Neural cell (in vitro differentiated cells): Measurements from ENCODE around the gene NOTCH2. TPM values are rescaled to one million over a fixed set of nuclear protein-coding genes. Genes with fewer than 3 reads are reported as not detected.

Experiments used
- H2AFZ ChIP-seq: fragments of 200-600, 300-800 bp; sonication (generic), shearing (Covaris generic); 2 replicates; pipeline ENCODE4 v1.6.0; 2014; ENCODE audit warnings: low read depth, mild to moderate bottlenecking, antibody characterized with exemption, low read length, moderate library complexity
- H3F3A ChIP-seq: fragments of 200-600 bp; shearing (Covaris generic); 2 replicates; pipeline ENCODE4 v1.6.1; 2016; ENCODE audit warnings: mild to moderate bottlenecking, moderate library complexity, mixed read lengths, antibody characterized with exemption, low read length; ENCODE audit not compliant: insufficient read depth, poor library complexity, severe bottlenecking
- H3K27ac ChIP-seq: fragments of 200-600, 300-800 bp; sonication (generic), shearing (Covaris generic); 2 replicates; pipeline ENCODE4 v1.5.1; 2014; ENCODE audit warnings: mild to moderate bottlenecking, low read length, moderate library complexity
- H3K27me3 ChIP-seq: fragments of 300-800, 200-600 bp; sonication (generic), shearing (Covaris generic); 2 replicates; pipeline ENCODE4 v1.6.0; 2014; ENCODE audit warnings: mild to moderate bottlenecking, low read depth, low read length, moderate library complexity; ENCODE audit not compliant: insufficient read depth
- H3K36me3 ChIP-seq: fragments of 300-800, 200-600 bp; sonication (generic), shearing (Covaris generic); 2 replicates; pipeline ENCODE4 v1.5.1; 2014; ENCODE audit warnings: mild to moderate bottlenecking, antibody characterized with exemption, low read length, moderate library complexity; ENCODE audit not compliant: insufficient read depth
- H3K4me2 ChIP-seq: fragments of 300-800, 200-600 bp; sonication (generic), shearing (Covaris generic); 2 replicates; pipeline ENCODE4 v1.6.0; 2014; ENCODE audit warnings: mild to moderate bottlenecking, low read length
- H3K4me3 ChIP-seq: fragments of 300-800, 200-600 bp; sonication (generic), shearing (Covaris generic); 2 replicates; pipeline ENCODE4 v1.5.1; 2014; ENCODE audit warnings: mild to moderate bottlenecking, low read length, moderate library complexity
- H3K79me2 ChIP-seq: fragments of 200-600 bp; shearing (Covaris generic); replicated peaks from 2 replicates; pipeline ENCODE4 v1.6.0; 2014; ENCODE audit warnings: mild to moderate bottlenecking, low read length, moderate library complexity; ENCODE audit not compliant: insufficient read depth
- H3K9ac ChIP-seq: fragments of 300-800, 200-600 bp; sonication (generic), shearing (Covaris generic); 2 replicates; pipeline ENCODE4 v1.6.1; 2016; ENCODE audit warnings: mild to moderate bottlenecking, low read length, mixed read lengths
- H3K9me2 ChIP-seq: fragments of 200-600 bp; shearing (Covaris generic); 2 replicates; pipeline ENCODE4 v1.6.1; 2016; ENCODE audit warnings: mild to moderate bottlenecking, low read length, mixed read lengths; ENCODE audit not compliant: insufficient read depth
- H3K9me3 ChIP-seq: fragments of 200-600, 300-800 bp; sonication (generic), shearing (Covaris generic); 2 replicates; pipeline ENCODE4 v1.6.1; 2016; ENCODE audit warnings: mild to moderate bottlenecking, mixed run types, low read length, moderate library complexity, mixed read lengths
- H4K20me1 ChIP-seq: fragments of 200-600 bp; shearing (Covaris generic); 2 replicates; pipeline ENCODE4 v1.6.1; 2016; ENCODE audit warnings: mild to moderate bottlenecking, mixed run types; ENCODE audit not compliant: insufficient read depth
- EP300 ChIP-seq: fragments of 450-650 bp; conservative IDR thresholded peaks from 2 replicates; pipeline ENCODE4 v1.6.1; 2014; ENCODE audit warnings: antibody characterized with exemption, mild to moderate bottlenecking, moderate library complexity; ENCODE audit not compliant: poor library complexity, severe bottlenecking
- EZH2 ChIP-seq: fragments of 200-600, 300-800 bp; shearing (Covaris generic), sonication (generic); IDR thresholded peaks from 2 replicates; pipeline ENCODE4 v1.6.1; 2014; ENCODE audit warnings: antibody characterized with exemption, low read length, borderline replicate concordance, mild to moderate bottlenecking; ENCODE audit not compliant: insufficient read depth, poor library complexity, severe bottlenecking
- MXI1 ChIP-seq: fragments of 450-650 bp; conservative IDR thresholded peaks from 2 replicates; pipeline ENCODE4 v1.6.1; 2014; ENCODE audit warnings: antibody characterized with exemption, mild to moderate bottlenecking; ENCODE audit not compliant: poor library complexity, severe bottlenecking
- POLR2AphosphoS5 ChIP-seq: IDR thresholded peaks from 2 replicates; pipeline ENCODE4 v1.6.1; 2012
- RAD21 ChIP-seq: fragments of 450-650 bp; conservative IDR thresholded peaks from 2 replicates; pipeline ENCODE4 v1.6.1; 2014; ENCODE audit warnings: antibody characterized with exemption, mild to moderate bottlenecking, moderate library complexity
- SMC3 ChIP-seq: fragments of 450-650 bp; conservative IDR thresholded peaks from 2 replicates; pipeline ENCODE4 v1.6.1; 2014; ENCODE audit warnings: antibody characterized with exemption, mild to moderate bottlenecking, moderate library complexity; ENCODE audit not compliant: poor library complexity
- TAF1 ChIP-seq: IDR thresholded peaks from 2 replicates; pipeline ENCODE4 v1.6.1; 2012; ENCODE audit warnings: low read depth
- polyA plus RNA-seq: library from polyadenylated mRNA; depleted of rRNA; stranded (reverse); fragments of >200 nt; gene quantifications from 2 replicates; pipeline ENCODE4 v1.2.3, GENCODE V29; 2014
- TF ChIP-seq, protein P1 (sequence below): fragments of 450-650 bp; IDR thresholded peaks from 2 replicates; pipeline ENCODE4 v1.5.1; 2014; ENCODE audit warnings: antibody characterized with exemption, mild to moderate bottlenecking, moderate library complexity; ENCODE audit not compliant: poor library complexity, severe bottlenecking
- TF ChIP-seq, protein P2 (sequence below): IDR thresholded peaks from 2 replicates; pipeline ENCODE4 v1.6.1; 2012; ENCODE audit warnings: borderline replicate concordance

NOTCH2 gene
- polyA plus RNA-seq, 1 donor from 2014 or later = 0.73 TPM

DNA sequence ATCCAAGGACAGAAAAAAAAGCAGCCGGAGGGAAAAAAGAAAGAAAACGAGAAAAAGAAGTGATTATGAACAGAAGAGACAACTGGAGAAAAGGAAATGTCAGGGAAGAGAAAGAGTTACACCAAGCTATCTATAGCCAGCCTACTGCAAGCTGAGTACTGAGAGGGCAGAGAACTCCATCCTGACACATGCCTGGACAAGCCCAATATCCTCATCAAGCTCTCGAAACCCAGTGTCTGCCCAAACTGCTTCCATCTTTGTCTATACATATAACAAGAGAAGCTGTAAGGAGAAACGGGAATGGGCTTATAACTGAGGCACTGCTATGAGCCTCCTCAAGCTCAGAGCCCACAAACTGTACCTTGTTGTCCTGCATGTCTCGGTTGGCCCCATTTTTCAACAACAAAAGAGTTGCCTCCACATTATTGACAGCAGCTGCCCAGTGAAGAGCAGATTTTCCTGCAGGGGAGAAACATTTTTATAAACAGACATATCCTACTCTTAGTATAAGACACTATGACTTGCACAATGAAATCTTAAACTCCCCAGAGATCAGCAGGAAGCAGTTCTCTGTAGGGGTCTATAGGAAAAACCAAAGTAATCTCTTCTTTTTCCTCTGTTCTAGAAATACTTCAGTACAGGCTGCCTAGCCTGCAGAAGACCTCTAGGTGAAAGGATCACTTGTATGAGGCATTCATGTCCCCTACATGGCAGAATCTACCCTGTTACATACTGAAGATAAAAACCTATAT is 152.0 kb downstream of the NOTCH2 start (continued):
- TF ChIP-seq, protein P1, sequence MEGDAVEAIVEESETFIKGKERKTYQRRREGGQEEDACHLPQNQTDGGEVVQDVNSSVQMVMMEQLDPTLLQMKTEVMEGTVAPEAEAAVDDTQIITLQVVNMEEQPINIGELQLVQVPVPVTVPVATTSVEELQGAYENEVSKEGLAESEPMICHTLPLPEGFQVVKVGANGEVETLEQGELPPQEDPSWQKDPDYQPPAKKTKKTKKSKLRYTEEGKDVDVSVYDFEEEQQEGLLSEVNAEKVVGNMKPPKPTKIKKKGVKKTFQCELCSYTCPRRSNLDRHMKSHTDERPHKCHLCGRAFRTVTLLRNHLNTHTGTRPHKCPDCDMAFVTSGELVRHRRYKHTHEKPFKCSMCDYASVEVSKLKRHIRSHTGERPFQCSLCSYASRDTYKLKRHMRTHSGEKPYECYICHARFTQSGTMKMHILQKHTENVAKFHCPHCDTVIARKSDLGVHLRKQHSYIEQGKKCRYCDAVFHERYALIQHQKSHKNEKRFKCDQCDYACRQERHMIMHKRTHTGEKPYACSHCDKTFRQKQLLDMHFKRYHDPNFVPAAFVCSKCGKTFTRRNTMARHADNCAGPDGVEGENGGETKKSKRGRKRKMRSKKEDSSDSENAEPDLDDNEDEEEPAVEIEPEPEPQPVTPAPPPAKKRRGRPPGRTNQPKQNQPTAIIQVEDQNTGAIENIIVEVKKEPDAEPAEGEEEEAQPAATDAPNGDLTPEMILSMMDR = no peak
- TF ChIP-seq TAF1 (no peak), SMC3 (no peak)

DNA sequence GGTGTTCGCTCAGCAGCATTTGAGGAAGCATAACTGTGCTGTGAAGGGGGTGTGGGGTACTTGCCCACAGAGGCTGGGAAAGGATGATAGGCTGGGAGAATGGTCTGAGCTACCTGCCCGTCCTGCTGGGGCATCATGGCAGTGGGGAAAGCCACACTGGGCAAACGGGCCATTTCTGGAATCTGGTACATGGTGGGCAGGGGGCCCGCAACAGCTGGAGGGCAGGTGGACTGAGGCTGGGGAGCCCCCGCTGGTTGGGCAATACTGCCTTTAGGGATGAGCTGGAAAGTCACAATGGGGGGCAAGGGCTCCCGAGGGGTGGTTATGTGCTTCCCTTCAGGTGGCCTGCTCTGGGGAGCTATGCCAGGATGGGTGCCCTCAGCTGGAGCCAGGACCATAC is 153.9 kb downstream of the NOTCH2 start:
- Histone ChIP-seq H4K20me1 (no peaks in the 10 kb centered on the region), H3K9me3 (no peaks in the 10 kb centered on the region), H3K27ac (no peak overlapping the region), H3F3A (no peaks in the 10 kb centered on the region), H3K27me3 (no peaks in the 10 kb centered on the region), H3K4me3 (no peak overlapping the region), H3K36me3 (no peaks in the 10 kb centered on the region), H3K79me2 (no peaks in the 10 kb centered on the region), H3K9me2 (no peaks in the 10 kb centered on the region), H3K4me2 (no peak overlapping the region), H3K9ac (no peak overlapping the region), H2AFZ (no peak overlapping the region)
- TF ChIP-seq EP300 (no peak), RAD21 (no peak), MXI1 (no peak), POLR2AphosphoS5 (no peak), EZH2 (no peak)
- TF ChIP-seq, protein P2, sequence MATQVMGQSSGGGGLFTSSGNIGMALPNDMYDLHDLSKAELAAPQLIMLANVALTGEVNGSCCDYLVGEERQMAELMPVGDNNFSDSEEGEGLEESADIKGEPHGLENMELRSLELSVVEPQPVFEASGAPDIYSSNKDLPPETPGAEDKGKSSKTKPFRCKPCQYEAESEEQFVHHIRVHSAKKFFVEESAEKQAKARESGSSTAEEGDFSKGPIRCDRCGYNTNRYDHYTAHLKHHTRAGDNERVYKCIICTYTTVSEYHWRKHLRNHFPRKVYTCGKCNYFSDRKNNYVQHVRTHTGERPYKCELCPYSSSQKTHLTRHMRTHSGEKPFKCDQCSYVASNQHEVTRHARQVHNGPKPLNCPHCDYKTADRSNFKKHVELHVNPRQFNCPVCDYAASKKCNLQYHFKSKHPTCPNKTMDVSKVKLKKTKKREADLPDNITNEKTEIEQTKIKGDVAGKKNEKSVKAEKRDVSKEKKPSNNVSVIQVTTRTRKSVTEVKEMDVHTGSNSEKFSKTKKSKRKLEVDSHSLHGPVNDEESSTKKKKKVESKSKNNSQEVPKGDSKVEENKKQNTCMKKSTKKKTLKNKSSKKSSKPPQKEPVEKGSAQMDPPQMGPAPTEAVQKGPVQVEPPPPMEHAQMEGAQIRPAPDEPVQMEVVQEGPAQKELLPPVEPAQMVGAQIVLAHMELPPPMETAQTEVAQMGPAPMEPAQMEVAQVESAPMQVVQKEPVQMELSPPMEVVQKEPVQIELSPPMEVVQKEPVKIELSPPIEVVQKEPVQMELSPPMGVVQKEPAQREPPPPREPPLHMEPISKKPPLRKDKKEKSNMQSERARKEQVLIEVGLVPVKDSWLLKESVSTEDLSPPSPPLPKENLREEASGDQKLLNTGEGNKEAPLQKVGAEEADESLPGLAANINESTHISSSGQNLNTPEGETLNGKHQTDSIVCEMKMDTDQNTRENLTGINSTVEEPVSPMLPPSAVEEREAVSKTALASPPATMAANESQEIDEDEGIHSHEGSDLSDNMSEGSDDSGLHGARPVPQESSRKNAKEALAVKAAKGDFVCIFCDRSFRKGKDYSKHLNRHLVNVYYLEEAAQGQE = no peak

GRCh38 chr1:119914071-119914470 is 155.4 kb downstream of the NOTCH2 start:
- Histone ChIP-seq H3K9me2 (no peaks in the 10 kb centered on the region), H3K27ac (no peak overlapping the region), H3K9ac (no peak overlapping the region), H3K4me2 (no peak overlapping the region), H3K4me3 (no peak overlapping the region), H3K9me3 (no peaks in the 10 kb centered on the region), H3K36me3 (no peaks in the 10 kb centered on the region), H3K27me3 (no peaks in the 10 kb centered on the region), H3K79me2 (no peaks in the 10 kb centered on the region), H4K20me1 (no peaks in the 10 kb centered on the region), H2AFZ (no peak overlapping the region), H3F3A (no peaks in the 10 kb centered on the region)
- TF ChIP-seq, protein P1 = no peak
- TF ChIP-seq RAD21 (no peak), TAF1 (no peak), POLR2AphosphoS5 (no peak), EZH2 (no peak), MXI1 (no peak), SMC3 (no peak), EP300 (no peak)
- TF ChIP-seq, protein P2 = no peak
